ENCODE data around the gene MAST1. TPM values are rescaled to one million over a fixed set of nuclear protein-coding genes. Genes with fewer than 3 reads are reported as not detected.
"Not testable (repeated sequence)": the region's sequence is repeated elsewhere in the genome, so short reads cannot be mapped to it uniquely, and the experiment has no call there.

Gene MAST1
- total RNA-seq, 4 donors from 2014 or later = 0.42 TPM; not detected in 3

- peaks cover 0 to 97% (median 19%) of the 10 kb centered on the region in 4 donors for H3K27me3 ChIP-seq
- TF ChIP-seq POLR2A (IDR thresholded peaks at IDR 0.05) (no peak), CTCF (IDR thresholded peaks at IDR 0.05) (no peak)
- intact Hi-C loops (cut with DNase I) = loop anchor here (5.0 kb wide), 1 partner anchor 70 kb away; no protein-coding TSS in a partner anchor
- peaks cover 12 to 35% (median 17%) of the 10 kb centered on the region in 3 donors for H3K4me1 ChIP-seq
- 79 to 81% methylated on average over 13 to 18 of the region's 18 CpGs for WGBS, 2 donors
- no peak overlapping the region for H3K4me3 ChIP-seq
- DNase-seq = no peak
- H3K27ac ChIP-seq = no peak overlapping the region
- no peaks in the 10 kb centered on the region for H3K9me3 ChIP-seq
- no peaks in the 10 kb centered on the region for H3K36me3 ChIP-seq
Measured at GRCh38 chr19:12842511-12842910, 4.2 kb downstream of the MAST1 start.

GRCh38 chr19:12843328-12843727 lies 5.0 kb downstream of the MAST1 start:
- no peak for DNase-seq
- H3K4me1 ChIP-seq = peaks cover 12 to 35% (median 21%) of the 10 kb centered on the region in 3 donors
- H3K9me3 ChIP-seq = no peaks in the 10 kb centered on the region
- intact Hi-C loops (cut with DNase I) = loop anchor here (5.0 kb wide), 1 partner anchor 71 kb away; no protein-coding TSS in a partner anchor
- no peak for TF ChIP-seq POLR2A (IDR thresholded peaks at IDR 0.05)
- TF ChIP-seq CTCF (IDR thresholded peaks at IDR 0.05) = no peak
- H3K4me3 ChIP-seq = no peak overlapping the region
- peaks cover 0 to 89% (median 17%) of the 10 kb centered on the region in 4 donors for H3K27me3 ChIP-seq
- no peak overlapping the region for H3K27ac ChIP-seq
- 80 to 96% methylated on average over 1 to 5 of the region's 11 CpGs for WGBS, 2 donors
- H3K36me3 ChIP-seq = no peaks in the 10 kb centered on the region

- intact Hi-C loops (cut with DNase I) = loop anchor here (5.0 kb wide), 1 partner anchor 72 kb away; no protein-coding TSS in a partner anchor
- Histone ChIP-seq H3K4me1 (peaks cover 5 to 27% (median 15%) of the 10 kb centered on the region in 3 donors), H3K4me3 (no peak overlapping the region), H3K36me3 (no peaks in the 10 kb centered on the region), H3K27me3 (peaks cover 0 to 80% (median 13%) of the 10 kb centered on the region in 4 donors), H3K9me3 (no peaks in the 10 kb centered on the region), H3K27ac (no peak overlapping the region)
- 61 to 74% methylated on average over 3 of the region's 3 CpGs for WGBS, 2 donors
- no peak for DNase-seq
- TF ChIP-seq CTCF (IDR thresholded peaks at IDR 0.05) (no peak), POLR2A (IDR thresholded peaks at IDR 0.05) (no peak)
Measured at GRCh38 chr19:12843999-12844732, 5.9 kb downstream of the MAST1 start.

- intact Hi-C loops (cut with DNase I); H3K36me3 ChIP-seq; H3K4me3 ChIP-seq; H3K27ac ChIP-seq; DNase-seq; H3K9me3 ChIP-seq: not testable (repeated sequence)
- peaks cover 0 to 11% (median 9%) of the 10 kb centered on the region in 3 donors for H3K4me1 ChIP-seq
- 77 to 80% methylated on average over 6 to 7 of the region's 7 CpGs for WGBS, 2 donors
- H3K27me3 ChIP-seq = peaks cover 0 to 56% (median 4%) of the 10 kb centered on the region in 4 donors
Measured at GRCh38 chr19:12846613-12847012, 8.3 kb downstream of the MAST1 start.

GRCh38 chr19:12847159-12848139 lies 9.1 kb downstream of the MAST1 start:
- intact Hi-C loops (cut with DNase I) = no loop called here
- TF ChIP-seq CTCF (IDR thresholded peaks at IDR 0.05) (peak; percentile 97 to 99 (median 99)), POLR2A (IDR thresholded peaks at IDR 0.05) (no peak)
- no peak for DNase-seq
- H3K27ac ChIP-seq = no peak overlapping the region
- peak overlapping the region in 2 of 4 donors; percentile 19 to 50 for H3K4me3 ChIP-seq
- H3K4me1 ChIP-seq = peaks cover 0 to 11% (median 9%) of the 10 kb centered on the region in 3 donors
- H3K9me3 ChIP-seq = no peaks in the 10 kb centered on the region
- no peaks in the 10 kb centered on the region for H3K36me3 ChIP-seq
- H3K27me3 ChIP-seq = peaks cover 0 to 47% (median 2%) of the 10 kb centered on the region in 4 donors
- 22 to 29% methylated on average over 4 to 9 of the region's 69 CpGs for WGBS, 2 donors
